ENCODE data around the gene CAMK1D. TPM values are rescaled to one million over a fixed set of nuclear protein-coding genes. Genes with fewer than 3 reads are reported as not detected.

Gene CAMK1D
- total RNA-seq, 3 donors from 2014 or later (not counting 1 experiment from before 2014, with no cell fraction given), result 44.2 to 56.4 (median 49.7) TPM

DNA sequence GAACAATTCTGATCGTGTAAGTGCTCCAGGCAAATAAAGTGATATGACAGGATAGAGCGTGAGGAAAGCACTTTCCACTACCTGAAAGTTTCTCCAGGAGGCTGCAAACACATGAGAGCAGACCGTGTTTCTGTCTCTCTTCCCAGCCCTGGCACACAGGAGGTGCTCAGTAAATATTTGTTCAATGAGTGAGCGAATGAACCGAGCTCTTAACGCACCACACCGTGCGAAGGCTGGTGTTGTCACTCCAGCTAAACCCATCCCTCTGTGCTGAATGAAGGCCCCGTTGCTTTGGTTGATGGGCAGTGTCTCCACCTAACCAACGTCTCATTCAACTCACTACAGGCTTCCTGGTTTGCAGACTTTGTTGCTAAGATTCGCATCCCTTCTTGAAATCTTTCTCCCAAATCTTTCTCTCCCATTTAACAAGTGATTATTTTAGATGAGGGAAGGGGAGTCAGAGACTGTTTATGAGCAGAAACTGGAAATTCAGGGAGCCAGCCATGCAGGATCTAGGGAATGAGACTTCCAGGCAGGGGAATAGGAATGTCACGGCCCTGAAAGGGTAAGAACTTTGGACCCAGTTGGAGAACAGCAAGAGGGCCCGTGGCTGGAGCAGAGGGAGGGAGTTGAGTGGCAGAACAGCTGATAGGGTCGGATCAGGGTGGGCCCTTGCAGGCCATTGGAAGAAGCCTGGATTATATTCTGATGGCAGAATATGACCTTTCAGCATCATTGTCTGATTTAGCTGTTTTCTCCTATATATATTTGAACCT is 282.6 kb downstream of the CAMK1D start:
- 96% methylated on average over 12 of the region's 14 CpGs for WGBS (ENCODE audit: insufficient coverage)
- Histone ChIP-seq H3K27ac (ENCODE audit: low read length) (no peak overlapping the region), H3K4me3 (ENCODE audit: low read length) (no peak overlapping the region), H3K9me3 (ENCODE audit: control insufficient read depth, insufficient read depth, low read length) (no peaks in the 10 kb centered on the region), H3K27me3 (ENCODE audit: control insufficient read depth, insufficient read depth, low read length) (no peaks in the 10 kb centered on the region), H3K36me3 (ENCODE audit: control insufficient read depth, insufficient read depth, low read length) (no peaks in the 10 kb centered on the region), H3K4me1 (ENCODE audit: control insufficient read depth, insufficient read depth, low read length) (peaks cover 5% of the 10 kb centered on the region)
- intact Hi-C loops (cut with micrococcal nuclease), result no loop called here
- H3K4me1 Mint-ChIP-seq, result peaks cover 33 to 48% of the 10 kb centered on the region in 2 donors
- ATAC-seq (no peak), DNase-seq (no peak)
- TF ChIP-seq, protein P1, sequence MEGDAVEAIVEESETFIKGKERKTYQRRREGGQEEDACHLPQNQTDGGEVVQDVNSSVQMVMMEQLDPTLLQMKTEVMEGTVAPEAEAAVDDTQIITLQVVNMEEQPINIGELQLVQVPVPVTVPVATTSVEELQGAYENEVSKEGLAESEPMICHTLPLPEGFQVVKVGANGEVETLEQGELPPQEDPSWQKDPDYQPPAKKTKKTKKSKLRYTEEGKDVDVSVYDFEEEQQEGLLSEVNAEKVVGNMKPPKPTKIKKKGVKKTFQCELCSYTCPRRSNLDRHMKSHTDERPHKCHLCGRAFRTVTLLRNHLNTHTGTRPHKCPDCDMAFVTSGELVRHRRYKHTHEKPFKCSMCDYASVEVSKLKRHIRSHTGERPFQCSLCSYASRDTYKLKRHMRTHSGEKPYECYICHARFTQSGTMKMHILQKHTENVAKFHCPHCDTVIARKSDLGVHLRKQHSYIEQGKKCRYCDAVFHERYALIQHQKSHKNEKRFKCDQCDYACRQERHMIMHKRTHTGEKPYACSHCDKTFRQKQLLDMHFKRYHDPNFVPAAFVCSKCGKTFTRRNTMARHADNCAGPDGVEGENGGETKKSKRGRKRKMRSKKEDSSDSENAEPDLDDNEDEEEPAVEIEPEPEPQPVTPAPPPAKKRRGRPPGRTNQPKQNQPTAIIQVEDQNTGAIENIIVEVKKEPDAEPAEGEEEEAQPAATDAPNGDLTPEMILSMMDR (IDR thresholded peaks at IDR 0.05), result no peak
- no peaks in the 10 kb centered on the region for H3K27me3 Mint-ChIP-seq (ENCODE audit: low read depth in 2 of 2)
- no peak overlapping the region for H3K4me3 Mint-ChIP-seq
- no peak overlapping the region for H3K27ac Mint-ChIP-seq
- no peaks in the 10 kb centered on the region for H3K36me3 Mint-ChIP-seq
- H3K9me3 Mint-ChIP-seq, result no peaks in the 10 kb centered on the region

DNA sequence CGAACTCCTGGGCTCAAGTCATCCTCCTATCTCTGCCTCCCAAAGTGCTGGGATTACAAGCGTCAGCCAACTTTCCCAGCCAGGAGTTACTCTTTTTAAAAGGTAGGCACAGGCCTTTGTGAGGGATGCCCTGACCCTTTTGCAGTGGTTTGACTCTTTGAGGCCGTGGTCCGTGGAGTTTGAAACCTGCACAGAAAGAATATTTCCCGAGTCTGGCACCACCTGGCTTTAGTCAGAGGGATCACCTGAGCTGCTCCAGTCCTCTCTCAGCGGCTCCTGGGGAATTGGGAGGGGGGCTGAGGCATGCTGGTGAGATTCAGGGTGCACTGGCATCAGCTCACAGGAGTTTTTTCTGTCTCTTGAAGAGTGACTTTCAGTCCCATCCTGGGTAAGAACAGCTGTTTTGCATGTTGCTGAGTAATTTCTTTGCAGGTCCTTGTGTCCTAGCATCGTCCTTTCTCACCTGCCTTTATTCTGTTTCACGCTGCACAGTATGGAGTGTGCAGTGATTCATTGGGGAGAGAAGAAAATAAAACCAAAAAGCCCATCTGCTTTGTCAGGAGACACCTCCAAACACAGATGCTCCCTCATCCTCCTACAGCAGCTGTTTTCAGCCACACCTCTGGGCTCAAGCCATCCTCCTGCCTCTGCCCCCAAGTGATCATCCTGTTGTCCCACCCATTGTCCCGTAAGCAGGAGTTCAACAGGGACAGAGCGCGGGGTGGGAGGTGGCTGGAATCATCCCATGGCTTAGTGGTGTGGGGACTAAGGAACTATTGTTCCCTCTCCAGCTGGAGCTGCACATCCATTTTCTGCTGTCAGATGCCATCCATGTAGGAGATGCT is 284.7 kb downstream of the CAMK1D start:
- no peaks in the 10 kb centered on the region for H3K27me3 ChIP-seq (ENCODE audit: control insufficient read depth, insufficient read depth, low read length)
- no peak overlapping the region for H3K27ac Mint-ChIP-seq
- H3K4me1 Mint-ChIP-seq, result peaks cover 38 to 58% of the 10 kb centered on the region in 2 donors
- 90% methylated on average over 10 of the region's 11 CpGs for WGBS (ENCODE audit: insufficient coverage)
- no peak for ATAC-seq
- H3K4me1 ChIP-seq (ENCODE audit: control insufficient read depth, insufficient read depth, low read length), result peaks cover 5% of the 10 kb centered on the region
- no peaks in the 10 kb centered on the region for H3K27me3 Mint-ChIP-seq (ENCODE audit: low read depth in 2 of 2)
- intact Hi-C loops (cut with micrococcal nuclease), result no loop called here
- H3K36me3 Mint-ChIP-seq, result no peaks in the 10 kb centered on the region
- H3K4me3 Mint-ChIP-seq, result no peak overlapping the region
- H3K36me3 ChIP-seq (ENCODE audit: control insufficient read depth, insufficient read depth, low read length), result no peaks in the 10 kb centered on the region
- H3K9me3 Mint-ChIP-seq, result no peaks in the 10 kb centered on the region
- no peak overlapping the region for H3K27ac ChIP-seq (ENCODE audit: low read length)
- no peak overlapping the region for H3K4me3 ChIP-seq (ENCODE audit: low read length)
- no peak for DNase-seq
- H3K9me3 ChIP-seq (ENCODE audit: control insufficient read depth, insufficient read depth, low read length), result no peaks in the 10 kb centered on the region
- TF ChIP-seq, protein P1 (IDR thresholded peaks at IDR 0.05), result no peak

DNA sequence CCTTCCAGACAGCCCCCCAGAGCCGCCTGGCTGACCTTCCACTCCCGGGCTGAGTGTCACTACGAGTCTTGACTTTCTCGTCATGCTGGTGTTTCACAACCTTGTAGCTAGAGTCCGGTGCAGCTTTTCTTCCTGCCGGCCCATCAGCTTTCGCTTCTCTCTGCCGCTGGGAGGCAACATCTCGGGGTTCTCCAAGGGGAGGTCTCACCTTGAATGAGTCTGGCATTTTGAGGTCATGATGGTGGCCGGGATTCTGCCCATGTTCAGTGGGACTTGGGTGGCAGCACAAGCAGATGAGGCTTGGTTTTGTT is 285.2 kb downstream of the CAMK1D start:
- peaks cover 33 to 54% of the 10 kb centered on the region in 2 donors for H3K4me1 Mint-ChIP-seq
- no peak overlapping the region for H3K4me3 Mint-ChIP-seq
- ATAC-seq (no peak), DNase-seq (no peak)
- no peaks in the 10 kb centered on the region for H3K36me3 Mint-ChIP-seq
- no peaks in the 10 kb centered on the region for H3K27me3 Mint-ChIP-seq (ENCODE audit: low read depth in 2 of 2)
- Histone ChIP-seq H3K9me3 (ENCODE audit: control insufficient read depth, insufficient read depth, low read length) (no peaks in the 10 kb centered on the region), H3K4me3 (ENCODE audit: low read length) (no peak overlapping the region), H3K36me3 (ENCODE audit: control insufficient read depth, insufficient read depth, low read length) (no peaks in the 10 kb centered on the region), H3K27me3 (ENCODE audit: control insufficient read depth, insufficient read depth, low read length) (no peaks in the 10 kb centered on the region), H3K27ac (ENCODE audit: low read length) (no peak overlapping the region), H3K4me1 (ENCODE audit: control insufficient read depth, insufficient read depth, low read length) (peaks cover 5% of the 10 kb centered on the region)
- 92% methylated on average over 10 of the region's 10 CpGs for WGBS (ENCODE audit: insufficient coverage)
- no peak overlapping the region for H3K27ac Mint-ChIP-seq
- intact Hi-C loops (cut with micrococcal nuclease), result no loop called here
- no peaks in the 10 kb centered on the region for H3K9me3 Mint-ChIP-seq
- TF ChIP-seq, protein P1 (IDR thresholded peaks at IDR 0.05), result no peak
